ENCODE data around the gene WDR46. TPM values are rescaled to one million over a fixed set of nuclear protein-coding genes. Genes with fewer than 3 reads are reported as not detected.
A peak's percentile ranks its signal among the peaks of the same experiment; 100 is the strongest.
"Not testable (repeated sequence)": the region's sequence is repeated elsewhere in the genome, so short reads cannot be mapped to it uniquely, and the experiment has no call there.

The WDR46 gene
- total RNA-seq, 1 experiment from 2014 or later = 52.4 TPM

DNA sequence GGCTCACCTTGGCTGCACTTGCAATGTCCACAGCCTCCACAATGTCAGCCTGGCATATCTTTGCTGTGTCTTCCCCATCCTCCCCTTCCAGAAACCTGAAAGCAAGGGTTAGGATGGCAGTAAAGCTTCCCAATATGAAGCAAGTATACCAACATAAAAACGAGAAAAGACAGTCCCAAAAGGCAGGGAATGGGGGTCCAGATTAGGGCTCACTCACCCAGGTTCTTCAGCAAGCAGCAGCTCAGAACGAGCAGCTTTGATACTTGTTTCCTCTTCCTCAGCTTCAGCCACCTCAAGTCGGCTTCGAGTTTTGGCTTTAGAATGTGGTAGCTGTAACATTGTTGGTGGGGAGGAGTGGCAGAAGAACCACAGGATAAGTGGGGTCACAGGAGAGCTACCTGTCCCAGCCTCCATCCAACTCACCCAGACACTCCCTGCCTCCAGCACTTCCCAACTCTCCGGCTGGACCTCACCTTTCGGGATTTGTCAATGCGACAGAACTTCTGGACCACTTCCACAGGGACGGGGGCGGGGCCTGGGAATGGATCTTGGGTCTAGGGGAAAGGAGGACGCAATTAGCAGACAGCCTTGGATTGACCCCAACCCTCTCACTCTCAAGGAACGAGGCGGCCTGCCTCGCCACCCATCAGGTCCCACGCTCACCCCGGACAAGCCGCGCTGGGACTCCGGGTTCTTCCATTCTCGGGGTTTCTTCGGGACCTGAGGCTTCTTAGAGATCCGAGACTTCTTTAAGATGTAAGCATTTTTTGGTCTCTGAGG, 708 bp downstream of the WDR46 start:
- H4K20me1 ChIP-seq (ENCODE audit: insufficient read depth) = no peaks in the 10 kb centered on the region; the same call in 1 of the 2 replicates
- ChIA-PET POLR2A (ENCODE audit: unreplicated experiment) (interaction anchor here (0.7 to 1.6 kb wide), 3 partner anchors 10 to 16 kb away, joined by 3 to 13 read pairs (median 7); partner anchors contain the start of genes RPS18 and VPS52), CTCF (interaction anchor here (0.5 to 0.7 kb wide), 3 partner anchors 24 to 165 kb away, joined by 3 to 4 read pairs (median 4); no protein-coding TSS in a partner anchor)
- H3K36me3 ChIP-seq (ENCODE audit: low read depth) = peaks cover 17% of the 10 kb centered on the region
- no peak overlapping the region for H3K27ac ChIP-seq
- H3K4me2 ChIP-seq = peak overlapping the region; percentile 91
- H3F3A ChIP-seq (ENCODE audit: insufficient read depth, low read depth) = peaks cover 24% of the 10 kb centered on the region; the same call in 1 of the 2 replicates
- H3K4me3 ChIP-seq = peak overlapping the region; percentile 93
- H3K4me1 ChIP-seq (replicated peaks; ENCODE audit: insufficient read depth) = peaks cover 12% of the 10 kb centered on the region
- peak in 1 of 2 experiments; percentile 16 for DNase-seq
- TF ChIP-seq, protein P1, sequence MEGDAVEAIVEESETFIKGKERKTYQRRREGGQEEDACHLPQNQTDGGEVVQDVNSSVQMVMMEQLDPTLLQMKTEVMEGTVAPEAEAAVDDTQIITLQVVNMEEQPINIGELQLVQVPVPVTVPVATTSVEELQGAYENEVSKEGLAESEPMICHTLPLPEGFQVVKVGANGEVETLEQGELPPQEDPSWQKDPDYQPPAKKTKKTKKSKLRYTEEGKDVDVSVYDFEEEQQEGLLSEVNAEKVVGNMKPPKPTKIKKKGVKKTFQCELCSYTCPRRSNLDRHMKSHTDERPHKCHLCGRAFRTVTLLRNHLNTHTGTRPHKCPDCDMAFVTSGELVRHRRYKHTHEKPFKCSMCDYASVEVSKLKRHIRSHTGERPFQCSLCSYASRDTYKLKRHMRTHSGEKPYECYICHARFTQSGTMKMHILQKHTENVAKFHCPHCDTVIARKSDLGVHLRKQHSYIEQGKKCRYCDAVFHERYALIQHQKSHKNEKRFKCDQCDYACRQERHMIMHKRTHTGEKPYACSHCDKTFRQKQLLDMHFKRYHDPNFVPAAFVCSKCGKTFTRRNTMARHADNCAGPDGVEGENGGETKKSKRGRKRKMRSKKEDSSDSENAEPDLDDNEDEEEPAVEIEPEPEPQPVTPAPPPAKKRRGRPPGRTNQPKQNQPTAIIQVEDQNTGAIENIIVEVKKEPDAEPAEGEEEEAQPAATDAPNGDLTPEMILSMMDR (conservative IDR thresholded peaks at IDR 0.05) = no peak
- BruUV-seq (replicated peaks) = TSS peak; percentile 32
- peaks cover 46% of the 10 kb centered on the region for H3K79me2 ChIP-seq (ENCODE audit: low read depth)
- no peaks in the 10 kb centered on the region for H3K27me3 ChIP-seq (ENCODE audit: insufficient read depth, low read depth)
- intact Hi-C loops (cut with micrococcal nuclease; ENCODE audit: unreplicated experiment) = loop anchor here (10.0 kb wide), 1 partner anchor 286 kb away; no protein-coding TSS in a partner anchor
- no peaks in the 10 kb centered on the region for H3K9me2 ChIP-seq (ENCODE audit: insufficient read depth)
- peak overlapping the region; percentile 81 for H2AFZ ChIP-seq
- H3K9me3 ChIP-seq (ENCODE audit: insufficient read depth, low read depth) = no peaks in the 10 kb centered on the region

DNA sequence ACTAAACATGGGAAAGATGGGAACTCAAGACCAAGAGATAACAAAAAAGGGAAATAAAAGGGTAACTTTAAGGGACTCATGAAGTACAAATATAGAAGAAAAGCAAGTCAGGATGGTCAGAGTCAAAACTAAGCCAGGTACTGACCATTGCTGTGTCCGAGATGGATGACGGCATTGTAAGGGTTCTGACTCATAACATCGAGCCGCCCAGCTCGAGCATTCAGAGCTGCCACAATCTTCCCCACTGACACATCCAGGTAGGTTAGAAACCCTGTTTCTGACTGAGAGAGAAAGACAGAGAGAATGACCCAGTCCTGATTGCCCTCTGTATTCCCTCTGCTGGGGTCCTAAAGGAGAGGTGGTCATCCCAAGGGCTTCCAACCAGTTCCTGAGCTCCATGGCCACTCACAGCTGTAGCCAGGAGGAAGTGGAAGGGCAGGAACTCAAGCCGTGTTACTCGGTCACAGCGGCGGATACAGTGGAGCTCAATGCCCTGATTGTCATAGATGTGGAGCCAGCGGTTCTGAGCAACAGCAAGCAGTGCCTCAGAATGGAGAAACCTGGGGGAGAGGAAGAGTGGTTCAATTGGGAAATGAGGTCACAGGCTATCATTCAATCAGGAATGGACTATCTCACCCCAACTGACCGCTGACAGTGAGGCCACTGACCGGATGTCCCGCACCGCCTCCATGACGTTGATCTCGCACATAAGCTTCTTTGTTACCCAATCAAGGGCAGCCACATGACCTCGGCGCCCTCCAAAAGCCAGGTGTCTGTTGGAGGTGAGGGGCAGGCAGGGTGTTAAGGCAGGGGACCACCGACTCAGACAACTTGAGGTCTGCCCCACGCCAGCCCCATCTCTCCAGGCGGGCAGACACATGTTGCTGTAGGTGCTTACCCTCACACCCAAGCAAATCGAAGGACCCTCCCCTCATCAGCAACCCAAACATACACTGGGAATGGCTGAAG, 1.8 kb downstream of the WDR46 start:
- Histone ChIP-seq H3K4me1 (replicated peaks; ENCODE audit: insufficient read depth) (peaks cover 12% of the 10 kb centered on the region), H3K9me3 (ENCODE audit: insufficient read depth, low read depth) (no peaks in the 10 kb centered on the region), H3K79me2 (ENCODE audit: low read depth) (peaks cover 46% of the 10 kb centered on the region), H3K4me2 (peak overlapping the region; percentile 91; the same call in 1 of the 2 replicates), H3F3A (ENCODE audit: insufficient read depth, low read depth) (peaks cover 22% of the 10 kb centered on the region; the same call in 1 of the 2 replicates), H3K27ac (no peak overlapping the region), H3K4me3 (no peak overlapping the region), H3K36me3 (ENCODE audit: low read depth) (peaks cover 13% of the 10 kb centered on the region; the same call in 1 of the 2 replicates), H3K27me3 (ENCODE audit: insufficient read depth, low read depth) (no peaks in the 10 kb centered on the region), H4K20me1 (ENCODE audit: insufficient read depth) (no peaks in the 10 kb centered on the region; the same call in 1 of the 2 replicates), H3K9me2 (ENCODE audit: insufficient read depth) (no peaks in the 10 kb centered on the region), H2AFZ (no peak overlapping the region)
- intact Hi-C loops (cut with micrococcal nuclease; ENCODE audit: unreplicated experiment) = loop anchor here (10.0 kb wide), 1 partner anchor 288 kb away; no protein-coding TSS in a partner anchor
- BruUV-seq (replicated peaks) = no TSS peak
- DNase-seq = no peak
- no peak for TF ChIP-seq EZH2 (IDR thresholded peaks at IDR 0.05; ENCODE audit: low read depth)
- TF ChIP-seq, protein P1 (conservative IDR thresholded peaks at IDR 0.05) = no peak
- CTCF ChIA-PET = interaction anchor here (0.5 to 0.6 kb wide), 3 partner anchors 10 to 25 kb away, joined by 3 to 5 read pairs (median 5); no protein-coding TSS in a partner anchor
- POLR2A ChIA-PET (ENCODE audit: unreplicated experiment) = no interaction called here

DNA sequence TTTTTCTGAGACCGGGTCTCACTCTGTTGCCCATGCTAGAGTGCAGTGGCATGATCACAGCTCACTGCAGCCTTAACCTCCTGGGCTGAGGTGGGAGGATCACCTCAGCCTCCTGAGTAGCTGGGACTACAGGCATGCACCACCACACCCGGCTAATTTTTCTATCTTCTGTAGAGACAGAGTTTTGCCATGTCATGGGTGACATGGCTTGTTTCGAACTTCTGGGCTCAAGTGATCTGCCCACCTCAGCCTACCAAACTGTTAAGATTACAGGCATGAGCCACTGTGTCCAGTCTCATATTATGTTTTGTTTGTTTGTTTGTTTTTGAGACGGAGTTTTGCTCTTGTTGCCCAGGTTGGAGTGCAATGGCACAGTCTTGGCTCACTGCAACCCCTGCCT, 3.8 kb downstream of the WDR46 start:
- H3K4me2 ChIP-seq; DNase-seq; CTCF ChIA-PET; H4K20me1 ChIP-seq (ENCODE audit: insufficient read depth); H3K4me3 ChIP-seq; H3K27ac ChIP-seq; H3K9me2 ChIP-seq (ENCODE audit: insufficient read depth); H2AFZ ChIP-seq; BruUV-seq (replicated peaks); POLR2A ChIA-PET (ENCODE audit: unreplicated experiment); H3K4me1 ChIP-seq (replicated peaks; ENCODE audit: insufficient read depth); H3K9me3 ChIP-seq (ENCODE audit: insufficient read depth, low read depth); H3K27me3 ChIP-seq (ENCODE audit: insufficient read depth, low read depth): not testable (repeated sequence)
- H3F3A ChIP-seq (ENCODE audit: insufficient read depth, low read depth) = peaks cover 31% of the 10 kb centered on the region; the same call in 1 of the 2 replicates
- intact Hi-C loops (cut with micrococcal nuclease; ENCODE audit: unreplicated experiment) = loop anchor here (10.0 kb wide), 1 partner anchor 290 kb away; no protein-coding TSS in a partner anchor
- peaks cover 13% of the 10 kb centered on the region; the same call in 1 of the 2 replicates for H3K36me3 ChIP-seq (ENCODE audit: low read depth)
- peaks cover 34% of the 10 kb centered on the region for H3K79me2 ChIP-seq (ENCODE audit: low read depth)

Data from PC-9 (cell line).